ENCODE data around the gene STIM1.

Gene STIM1

GRCh38 chr11:4065601-4066377, 210.3 kb downstream of the STIM1 start:
- no peak for DNase-seq
- in situ Hi-C loops (cut with MboI; ENCODE audit: low pct_unique_long_range_greater_than_20kb, low sequenced_read_pairs), result loop anchor here (10.0 kb wide), 1 partner anchor 211 kb away; the partner anchor contains the start of gene STIM1

DNA sequence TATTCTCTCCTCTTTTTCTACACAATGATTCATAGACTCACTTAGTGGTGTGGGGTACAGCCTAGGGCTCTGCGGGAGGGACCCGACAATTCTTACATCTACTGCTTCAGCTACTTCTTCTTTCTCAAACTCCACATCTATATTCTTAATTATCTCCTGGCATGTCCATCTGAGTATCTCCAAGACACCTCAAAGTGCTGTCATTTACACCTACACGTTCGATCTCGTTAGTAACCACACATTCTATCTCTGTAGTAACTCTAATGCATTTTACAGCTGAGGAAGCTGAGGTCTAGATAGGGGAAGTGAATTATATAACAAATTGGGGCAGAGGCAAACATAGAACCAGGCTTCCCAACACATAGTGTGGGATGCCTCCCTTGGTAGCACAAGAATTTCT, 211.4 kb downstream of the STIM1 start:
- in situ Hi-C loops (cut with MboI; ENCODE audit: low pct_unique_long_range_greater_than_20kb, low sequenced_read_pairs), result loop anchor here (10.0 kb wide), 1 partner anchor 212 kb away; the partner anchor contains the start of gene STIM1
- peak; percentile 81 for DNase-seq

- peak; percentile 39 for DNase-seq
- in situ Hi-C loops (cut with MboI; ENCODE audit: low pct_unique_long_range_greater_than_20kb, low sequenced_read_pairs), result loop anchor here (10.0 kb wide), 1 partner anchor 214 kb away; the partner anchor contains the start of gene STIM1
Observed at GRCh38 chr11:4068962-4069361, 213.5 kb downstream of the STIM1 start.

GRCh38 chr11:4071325-4071724, 215.9 kb downstream of the STIM1 start:
- in situ Hi-C loops (cut with MboI; ENCODE audit: low pct_unique_long_range_greater_than_20kb, low sequenced_read_pairs), result no loop called here
- no peak for DNase-seq

- in situ Hi-C loops (cut with MboI; ENCODE audit: low pct_unique_long_range_greater_than_20kb, low sequenced_read_pairs), result no loop called here
- no peak for DNase-seq
Observed at GRCh38 chr11:4071914-4072313, 216.4 kb downstream of the STIM1 start.

- DNase-seq, result peak; percentile 91
- in situ Hi-C loops (cut with MboI; ENCODE audit: low pct_unique_long_range_greater_than_20kb, low sequenced_read_pairs), result no loop called here
Observed at GRCh38 chr11:4072668-4073285, 217.3 kb downstream of the STIM1 start.

DNA sequence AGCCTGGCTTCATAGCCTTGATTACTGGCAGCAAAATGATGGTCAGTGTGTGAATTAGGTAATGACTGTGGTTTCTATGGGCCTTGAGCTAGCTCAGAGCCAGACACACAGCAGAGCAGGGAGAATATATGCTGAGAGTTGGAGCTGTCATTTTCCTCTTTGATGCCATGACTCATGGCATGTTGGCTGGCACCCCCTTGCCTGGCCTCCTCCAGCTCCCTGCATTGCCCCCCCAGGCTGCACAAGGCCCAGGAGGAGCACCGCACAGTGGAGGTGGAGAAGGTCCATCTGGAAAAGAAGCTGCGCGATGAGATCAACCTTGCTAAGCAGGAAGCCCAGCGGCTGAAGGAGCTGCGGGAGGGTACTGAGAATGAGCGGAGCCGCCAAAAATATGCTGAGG, 218.8 kb downstream of the STIM1 start:
- in situ Hi-C loops (cut with MboI; ENCODE audit: low pct_unique_long_range_greater_than_20kb, low sequenced_read_pairs), result no loop called here

GRCh38 chr11:4076774-4077173, 221.3 kb downstream of the STIM1 start:
- in situ Hi-C loops (cut with MboI; ENCODE audit: low pct_unique_long_range_greater_than_20kb, low sequenced_read_pairs), result no loop called here
- DNase-seq, result no peak

More for the DNA sequence above, 218.8 kb downstream of the STIM1 start:
- no peak for DNase-seq

GRCh38 chr11:4083198-4083597, 227.7 kb downstream of the STIM1 start:
- DNase-seq, result no peak
- in situ Hi-C loops (cut with MboI; ENCODE audit: low pct_unique_long_range_greater_than_20kb, low sequenced_read_pairs), result no loop called here

GRCh38 chr11:4084406-4085125, 229.1 kb downstream of the STIM1 start:
- in situ Hi-C loops (cut with MboI; ENCODE audit: low pct_unique_long_range_greater_than_20kb, low sequenced_read_pairs), result no loop called here

DNA sequence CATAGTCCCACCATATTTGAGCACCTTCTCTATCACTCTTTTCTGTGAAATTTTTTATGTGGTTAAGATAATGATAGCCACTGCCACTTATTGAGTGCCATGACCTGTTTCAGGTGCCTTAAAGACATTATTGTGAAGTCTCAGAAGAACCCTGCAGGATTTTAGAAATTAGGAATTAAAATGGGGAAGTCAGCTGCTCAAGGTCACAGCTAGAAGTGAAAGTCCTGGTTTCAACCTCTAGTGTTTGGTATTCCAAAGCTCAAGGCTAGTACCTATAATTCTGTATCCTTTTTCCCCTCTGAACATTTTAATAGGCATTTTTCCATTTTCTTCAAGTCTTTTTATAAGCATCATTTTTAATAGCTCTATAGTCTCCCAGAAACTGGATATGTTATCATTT, 230.1 kb downstream of the STIM1 start:
- in situ Hi-C loops (cut with MboI; ENCODE audit: low pct_unique_long_range_greater_than_20kb, low sequenced_read_pairs), result no loop called here
- DNase-seq, result peak; percentile 19

More at GRCh38 chr11:4084406-4085125, 229.1 kb downstream of the STIM1 start:
- no peak for DNase-seq

DNA sequence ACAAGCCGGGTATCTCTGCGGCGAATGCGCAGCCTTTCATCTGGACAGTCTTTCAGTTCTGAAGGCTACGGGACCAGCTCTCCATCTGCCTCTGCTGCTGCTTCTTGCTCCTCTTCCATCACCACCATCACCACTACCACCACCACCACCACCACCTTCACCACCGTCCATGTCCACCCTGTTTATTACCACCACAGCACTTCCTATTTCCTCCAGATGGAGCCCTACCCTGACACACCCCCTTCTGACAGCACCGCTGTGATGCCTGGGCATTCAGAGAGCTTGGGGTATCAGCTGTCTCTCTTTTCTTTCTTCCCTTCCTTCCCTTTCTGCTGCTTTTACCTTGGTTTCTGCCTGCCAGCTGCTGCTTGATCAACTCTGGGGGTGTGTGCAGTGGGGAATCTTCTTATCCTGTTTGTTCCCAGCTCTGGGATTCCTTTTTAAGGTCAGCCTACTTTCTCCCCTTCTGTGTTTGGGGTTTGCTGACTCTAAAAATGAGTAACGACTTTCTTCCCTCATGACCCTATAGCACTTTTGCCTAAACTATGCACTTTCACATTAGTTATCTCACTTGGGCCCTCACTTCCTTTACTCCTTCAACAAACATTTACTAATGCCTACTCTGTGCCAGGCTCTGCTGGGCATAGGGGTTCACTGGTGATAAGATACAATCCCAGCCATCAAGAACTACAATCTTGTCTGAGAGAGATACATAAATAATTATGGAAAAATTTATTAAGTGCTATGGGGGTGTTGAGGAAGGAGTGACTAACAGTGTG, 231.3 kb downstream of the STIM1 start:
- in situ Hi-C loops (cut with MboI; ENCODE audit: low pct_unique_long_range_greater_than_20kb, low sequenced_read_pairs), result no loop called here
- DNase-seq, result peak; percentile 46

GRCh38 chr11:4087551-4087950, 232.1 kb downstream of the STIM1 start:
- DNase-seq, result no peak
- in situ Hi-C loops (cut with MboI; ENCODE audit: low pct_unique_long_range_greater_than_20kb, low sequenced_read_pairs), result no loop called here

- in situ Hi-C loops (cut with MboI; ENCODE audit: low pct_unique_long_range_greater_than_20kb, low sequenced_read_pairs), result no loop called here
- no peak for DNase-seq
Observed at GRCh38 chr11:4090258-4090657, 234.8 kb downstream of the STIM1 start.

GRCh38 chr11:4092026-4092425, 236.6 kb downstream of the STIM1 start:
- DNase-seq, result peak; percentile 47
- in situ Hi-C loops (cut with MboI; ENCODE audit: low pct_unique_long_range_greater_than_20kb, low sequenced_read_pairs), result no loop called here

GRCh38 chr11:4093519-4094347, 238.3 kb downstream of the STIM1 start:
- in situ Hi-C loops (cut with MboI; ENCODE audit: low pct_unique_long_range_greater_than_20kb, low sequenced_read_pairs), result no loop called here
- no peak for DNase-seq

DNA sequence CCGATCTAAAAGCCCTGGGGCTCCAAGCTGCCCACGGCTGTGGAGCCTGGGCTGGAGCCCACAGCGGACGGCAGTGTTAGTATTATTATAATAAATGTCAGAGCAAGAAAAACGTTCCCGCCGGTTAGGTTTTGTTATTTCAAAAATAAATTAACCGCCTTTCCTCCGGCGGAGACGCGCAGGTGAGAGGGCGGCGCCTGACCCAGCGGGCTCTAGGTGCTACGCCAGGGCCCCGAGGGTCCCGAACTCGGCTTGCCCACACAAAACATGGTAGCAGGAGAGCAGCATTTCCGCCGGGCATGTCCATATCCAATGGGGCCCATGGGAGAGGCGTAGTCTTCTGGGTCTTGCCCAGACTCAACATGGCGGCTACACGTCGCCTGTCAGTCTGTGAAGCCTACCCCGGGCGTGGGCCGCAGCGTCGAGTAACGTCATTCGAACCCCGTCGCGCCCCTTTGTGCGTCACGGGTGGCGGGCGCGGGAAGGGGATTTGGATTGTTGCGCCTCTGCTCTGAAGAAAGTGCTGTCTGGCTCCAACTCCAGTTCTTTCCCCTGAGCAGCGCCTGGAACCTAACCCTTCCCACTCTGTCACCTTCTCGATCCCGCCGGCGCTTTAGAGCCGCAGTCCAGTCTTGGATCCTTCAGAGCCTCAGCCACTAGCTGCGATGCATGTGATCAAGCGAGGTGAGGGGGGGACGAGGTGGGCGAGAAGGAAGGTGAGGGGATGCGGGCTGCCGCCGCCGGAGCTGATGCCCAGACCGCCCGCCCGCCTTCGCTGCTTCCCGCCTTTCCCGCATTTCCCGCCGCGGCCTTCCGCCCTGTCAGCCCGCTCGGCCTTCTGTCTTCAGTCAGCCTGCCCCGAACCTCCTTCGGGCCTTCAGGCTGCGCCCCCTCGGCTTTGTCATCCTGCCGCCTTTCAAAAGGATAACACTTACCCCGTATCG, 239.2 kb downstream of the STIM1 start, which contains the start of gene RRM1:
Gene RRM1 (plus strand): TSS at position 452 of the 944 bp plus-strand sequence. CDS start 214 bp downstream, at position 666.
- in situ Hi-C loops (cut with MboI; ENCODE audit: low pct_unique_long_range_greater_than_20kb, low sequenced_read_pairs), result no loop called here
- DNase-seq, result peak; percentile 98

Measured in KBM-7 (cell line).